ENCODE results near the gene COL4A4.

COL4A4 gene

GRCh38 chr2:227163998-227164762 lies at the start of gene COL4A4, which contains the start of gene COL4A3:
Gene COL4A4, minus strand, starts transcription at chr2:227164205. Its CDS starts 16,722 bp downstream, at chr2:227147483.
Gene COL4A3, plus strand, starts transcription at chr2:227164624. Its CDS starts 103 bp downstream, at chr2:227164727.
- no peak within 1 kb of the TSS for H3K4me3 ChIP-seq (IDR thresholded peaks at IDR 0.05; ENCODE audit: insufficient read depth, low read depth, low read length)
- H3K27me3 ChIP-seq (ENCODE audit: insufficient read depth, low read depth), result no peaks in the 10 kb centered on the region
- peak within 1 kb of the TSS; percentile 76 for H3K27ac ChIP-seq
- no peaks in the 10 kb centered on the region for H3K79me2 ChIP-seq (ENCODE audit: insufficient read depth, low read depth)
- H3K4me1 ChIP-seq (ENCODE audit: low read depth, poor library complexity, severe bottlenecking), result peaks cover 10% of the 10 kb centered on the region
- H3K4me2 ChIP-seq, result peak within 1 kb of the TSS; percentile 72
- TF ChIP-seq CTCF (conservative IDR thresholded peaks at IDR 0.05; ENCODE audit: low read depth, low read length), result no peak
- H4K20me1 ChIP-seq (ENCODE audit: insufficient read depth), result no peaks in the 10 kb centered on the region
- peak within 1 kb of the TSS; percentile 77 for H2AFZ ChIP-seq (ENCODE audit: low read depth)
- H3K9ac ChIP-seq, result peak within 1 kb of the TSS; percentile 85
- no peaks in the 10 kb centered on the region for H3K36me3 ChIP-seq (ENCODE audit: insufficient read depth)

GRCh38 chr2:227207573-227207972 lies 43.6 kb upstream of the COL4A4 start:
- no peak overlapping the region for H2AFZ ChIP-seq (ENCODE audit: low read depth)
- no peak overlapping the region for H3K4me3 ChIP-seq (IDR thresholded peaks at IDR 0.05; ENCODE audit: insufficient read depth, low read depth, low read length)
- no peaks in the 10 kb centered on the region for H3K27me3 ChIP-seq (ENCODE audit: insufficient read depth, low read depth)
- H3K36me3 ChIP-seq (ENCODE audit: insufficient read depth), result no peaks in the 10 kb centered on the region
- H3K79me2 ChIP-seq (ENCODE audit: insufficient read depth, low read depth), result no peaks in the 10 kb centered on the region
- H3K9ac ChIP-seq, result no peak overlapping the region
- no peak for TF ChIP-seq CTCF (conservative IDR thresholded peaks at IDR 0.05; ENCODE audit: low read depth, low read length)
- no peaks in the 10 kb centered on the region for H3K4me1 ChIP-seq (ENCODE audit: low read depth, poor library complexity, severe bottlenecking)
- no peak overlapping the region for H3K4me2 ChIP-seq
- no peaks in the 10 kb centered on the region for H4K20me1 ChIP-seq (ENCODE audit: insufficient read depth)
- H3K27ac ChIP-seq, result no peak overlapping the region

GRCh38 chr2:227206406-227206805 lies 42.4 kb upstream of the COL4A4 start:
- Histone ChIP-seq H4K20me1 (ENCODE audit: insufficient read depth) (no peaks in the 10 kb centered on the region), H3K4me2 (no peak overlapping the region), H3K79me2 (ENCODE audit: insufficient read depth, low read depth) (no peaks in the 10 kb centered on the region), H3K27ac (no peak overlapping the region), H3K4me3 (IDR thresholded peaks at IDR 0.05; ENCODE audit: insufficient read depth, low read depth, low read length) (no peak overlapping the region), H3K9ac (no peak overlapping the region), H3K36me3 (ENCODE audit: insufficient read depth) (no peaks in the 10 kb centered on the region), H3K27me3 (ENCODE audit: insufficient read depth, low read depth) (no peaks in the 10 kb centered on the region), H3K4me1 (ENCODE audit: low read depth, poor library complexity, severe bottlenecking) (no peaks in the 10 kb centered on the region), H2AFZ (ENCODE audit: low read depth) (no peak overlapping the region)
- no peak for TF ChIP-seq CTCF (conservative IDR thresholded peaks at IDR 0.05; ENCODE audit: low read depth, low read length)

GRCh38 chr2:227205701-227206100 lies 41.7 kb upstream of the COL4A4 start:
- Histone ChIP-seq H3K36me3 (ENCODE audit: insufficient read depth) (no peaks in the 10 kb centered on the region), H4K20me1 (ENCODE audit: insufficient read depth) (no peaks in the 10 kb centered on the region), H3K4me1 (ENCODE audit: low read depth, poor library complexity, severe bottlenecking) (no peaks in the 10 kb centered on the region), H3K27me3 (ENCODE audit: insufficient read depth, low read depth) (no peaks in the 10 kb centered on the region), H3K27ac (no peak overlapping the region), H3K79me2 (ENCODE audit: insufficient read depth, low read depth) (no peaks in the 10 kb centered on the region), H3K4me3 (IDR thresholded peaks at IDR 0.05; ENCODE audit: insufficient read depth, low read depth, low read length) (no peak overlapping the region), H3K9ac (no peak overlapping the region), H3K4me2 (no peak overlapping the region), H2AFZ (ENCODE audit: low read depth) (no peak overlapping the region)
- no peak for TF ChIP-seq CTCF (conservative IDR thresholded peaks at IDR 0.05; ENCODE audit: low read depth, low read length)
